ENCODE measurements around the gene MYOT. TPM values are rescaled to one million over a fixed set of nuclear protein-coding genes. Genes with fewer than 3 reads are reported as not detected.

The MYOT gene
- total RNA-seq, 1 donor = not detected

DNA sequence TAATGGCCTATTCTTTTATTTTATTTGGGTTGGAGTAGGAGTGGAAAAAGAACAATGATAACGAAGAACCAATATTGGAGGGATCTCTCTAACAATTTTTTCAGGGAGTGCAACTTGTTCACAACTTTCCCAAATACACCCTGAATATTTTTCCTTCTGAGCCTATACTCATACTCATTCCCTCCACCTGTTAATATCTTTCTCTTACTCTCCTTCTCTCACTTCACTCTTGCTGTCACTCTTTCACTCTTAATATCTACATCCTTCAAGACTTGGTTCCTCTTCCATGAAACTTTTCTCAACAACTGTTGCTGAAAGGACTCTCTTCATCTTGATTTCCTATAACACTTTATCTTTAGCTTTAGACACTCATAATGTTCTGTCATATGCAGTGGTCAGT, 39.0 kb upstream of the MYOT start:
- TF ChIP-seq, protein P1, sequence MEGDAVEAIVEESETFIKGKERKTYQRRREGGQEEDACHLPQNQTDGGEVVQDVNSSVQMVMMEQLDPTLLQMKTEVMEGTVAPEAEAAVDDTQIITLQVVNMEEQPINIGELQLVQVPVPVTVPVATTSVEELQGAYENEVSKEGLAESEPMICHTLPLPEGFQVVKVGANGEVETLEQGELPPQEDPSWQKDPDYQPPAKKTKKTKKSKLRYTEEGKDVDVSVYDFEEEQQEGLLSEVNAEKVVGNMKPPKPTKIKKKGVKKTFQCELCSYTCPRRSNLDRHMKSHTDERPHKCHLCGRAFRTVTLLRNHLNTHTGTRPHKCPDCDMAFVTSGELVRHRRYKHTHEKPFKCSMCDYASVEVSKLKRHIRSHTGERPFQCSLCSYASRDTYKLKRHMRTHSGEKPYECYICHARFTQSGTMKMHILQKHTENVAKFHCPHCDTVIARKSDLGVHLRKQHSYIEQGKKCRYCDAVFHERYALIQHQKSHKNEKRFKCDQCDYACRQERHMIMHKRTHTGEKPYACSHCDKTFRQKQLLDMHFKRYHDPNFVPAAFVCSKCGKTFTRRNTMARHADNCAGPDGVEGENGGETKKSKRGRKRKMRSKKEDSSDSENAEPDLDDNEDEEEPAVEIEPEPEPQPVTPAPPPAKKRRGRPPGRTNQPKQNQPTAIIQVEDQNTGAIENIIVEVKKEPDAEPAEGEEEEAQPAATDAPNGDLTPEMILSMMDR (IDR thresholded peaks at IDR 0.05; ENCODE audit: insufficient read depth, low read depth, low read length) = no peak
- H3K4me3 ChIP-seq (ENCODE audit: low read depth, low read length) = no peak overlapping the region
- DNase-seq (ENCODE audit: low read depth) = no peak

DNA sequence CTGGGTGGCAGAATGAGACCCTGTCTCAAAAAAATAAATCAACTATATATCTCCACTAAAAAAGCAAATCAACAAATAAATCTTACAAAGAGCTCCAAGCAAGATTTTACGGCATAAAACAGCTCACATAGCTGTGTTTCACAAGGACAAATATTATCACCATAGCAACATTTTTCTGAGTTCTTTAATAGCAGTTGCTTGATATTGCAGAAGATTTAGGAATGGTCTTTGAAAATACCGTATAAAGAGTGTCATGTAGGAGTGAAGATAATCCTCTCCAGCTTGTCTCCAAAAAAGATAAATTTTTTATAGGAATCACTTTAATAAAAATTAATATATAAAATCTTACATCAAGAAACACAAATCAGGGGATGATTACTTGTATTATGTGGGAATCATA, 36.6 kb upstream of the MYOT start:
- DNase-seq (ENCODE audit: low read depth) = no peak
- TF ChIP-seq, protein P1 (IDR thresholded peaks at IDR 0.05; ENCODE audit: insufficient read depth, low read depth, low read length) = no peak
- no peak overlapping the region for H3K4me3 ChIP-seq (ENCODE audit: low read depth, low read length)

DNA sequence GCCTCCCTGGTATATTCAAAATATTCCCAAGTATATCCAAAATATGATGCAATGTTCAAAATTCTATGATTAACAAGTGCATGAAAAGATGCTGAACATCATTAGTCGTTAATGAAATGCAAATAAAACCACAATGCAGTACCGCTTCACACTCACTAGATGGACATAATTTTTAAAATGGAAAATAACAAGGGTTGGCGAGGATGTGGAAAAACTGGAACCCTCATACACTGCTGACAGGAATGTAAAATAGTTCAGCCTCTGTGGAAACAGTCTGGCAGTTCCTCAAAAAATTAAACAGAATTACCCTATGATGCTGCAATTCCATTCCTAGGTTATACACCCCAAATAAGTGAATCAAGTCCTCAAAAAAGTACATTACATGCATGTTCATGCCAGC, 36.1 kb upstream of the MYOT start:
- DNase-seq (ENCODE audit: low read depth) = peak; percentile 10
- TF ChIP-seq, protein P1 (IDR thresholded peaks at IDR 0.05; ENCODE audit: insufficient read depth, low read depth, low read length) = no peak
- H3K4me3 ChIP-seq (ENCODE audit: low read depth, low read length) = no peak overlapping the region

DNA sequence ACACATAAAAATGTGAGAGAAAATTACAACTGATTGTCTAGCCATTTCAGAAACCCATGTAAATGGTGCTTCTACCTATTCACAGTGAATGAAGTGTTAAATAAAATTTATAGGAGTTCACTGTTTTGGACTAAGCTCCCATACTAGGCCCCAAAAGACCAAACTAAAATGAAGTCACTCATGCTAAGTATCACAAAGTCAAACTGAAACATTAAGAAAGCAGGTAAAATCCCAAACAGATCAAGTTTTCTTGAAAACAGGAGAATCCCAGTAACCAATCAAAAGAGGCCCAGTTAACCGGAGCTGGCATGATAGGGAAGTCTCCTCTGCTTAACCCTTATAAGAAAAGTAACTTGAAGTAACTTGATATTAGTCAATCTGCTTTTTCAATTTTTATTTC, 35.2 kb upstream of the MYOT start:
- DNase-seq (ENCODE audit: low read depth) = no peak
- no peak overlapping the region for H3K4me3 ChIP-seq (ENCODE audit: low read depth, low read length)
- TF ChIP-seq, protein P1 (IDR thresholded peaks at IDR 0.05; ENCODE audit: insufficient read depth, low read depth, low read length) = no peak

DNA sequence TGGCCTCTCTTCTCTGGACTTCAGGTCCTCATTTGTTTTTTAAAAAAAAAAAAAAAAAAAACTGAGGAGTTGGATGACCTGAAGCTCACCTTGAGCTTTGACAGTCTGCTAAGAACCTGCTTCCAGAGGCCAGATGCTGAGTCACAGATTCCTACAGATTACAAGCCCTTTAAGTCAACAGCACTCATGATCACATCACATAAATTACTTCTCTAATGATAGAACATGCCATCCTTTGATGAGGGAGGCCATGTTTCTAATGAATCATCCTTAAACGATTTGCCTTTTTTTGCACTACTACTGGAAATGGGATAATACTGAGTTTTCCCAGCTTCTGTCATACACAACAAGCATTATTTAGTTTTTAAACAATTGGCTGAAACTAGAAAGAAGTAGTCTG, 34.2 kb upstream of the MYOT start:
- H3K4me3 ChIP-seq (ENCODE audit: low read depth, low read length) = no peak overlapping the region
- TF ChIP-seq, protein P1 (IDR thresholded peaks at IDR 0.05; ENCODE audit: insufficient read depth, low read depth, low read length) = no peak
- peak; percentile 66 for DNase-seq (ENCODE audit: low read depth)

DNA sequence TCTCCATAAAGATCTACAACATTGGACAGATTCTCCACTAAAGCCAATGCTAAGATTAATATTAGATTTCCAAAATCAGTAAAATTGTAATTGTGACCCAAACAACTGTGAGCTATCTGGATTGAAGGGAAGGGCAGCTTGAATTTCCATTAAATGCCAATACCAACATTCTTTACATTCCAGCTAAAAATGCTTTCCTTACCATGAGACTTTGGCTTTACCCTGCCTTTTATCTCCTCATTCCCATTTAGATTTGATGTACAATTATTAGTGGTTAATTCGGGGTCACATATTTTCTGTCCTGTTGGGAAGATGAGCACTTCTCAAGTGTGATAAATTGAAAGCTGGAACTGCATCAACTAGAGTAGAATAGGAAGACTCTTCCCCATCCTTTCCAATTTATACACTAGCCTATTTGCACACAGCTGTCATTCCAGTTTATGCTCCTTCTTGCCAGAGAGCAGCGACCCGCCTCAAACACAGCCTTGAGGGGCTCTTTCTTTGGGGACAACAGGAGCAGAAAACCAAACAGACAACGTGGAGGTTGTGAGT, 33.1 kb upstream of the MYOT start:
- no peak overlapping the region for H3K4me3 ChIP-seq (ENCODE audit: low read depth, low read length)
- DNase-seq (ENCODE audit: low read depth) = no peak
- TF ChIP-seq, protein P1 (IDR thresholded peaks at IDR 0.05; ENCODE audit: insufficient read depth, low read depth, low read length) = no peak

DNA sequence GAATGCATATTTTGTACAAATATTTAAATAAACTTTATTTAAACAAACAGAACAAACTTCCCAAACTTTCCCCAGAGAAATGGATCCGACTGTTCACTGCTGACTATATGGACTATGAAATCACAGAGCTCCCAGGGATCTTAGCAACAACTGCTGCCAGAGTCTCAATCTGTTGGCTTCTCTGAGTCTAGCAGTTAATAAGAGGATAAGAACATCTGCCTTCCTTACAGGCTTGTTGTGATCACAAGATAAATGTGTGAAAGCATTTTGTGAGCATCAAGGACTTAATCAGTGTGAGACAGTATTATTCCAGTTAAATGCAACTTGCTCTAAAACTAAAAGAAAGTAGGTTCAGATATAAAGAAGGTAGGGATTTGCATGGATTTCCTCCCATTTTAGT, 31.4 kb upstream of the MYOT start:
- TF ChIP-seq, protein P1 (IDR thresholded peaks at IDR 0.05; ENCODE audit: insufficient read depth, low read depth, low read length) = no peak
- no peak for DNase-seq (ENCODE audit: low read depth)
- no peak overlapping the region for H3K4me3 ChIP-seq (ENCODE audit: low read depth, low read length)

All from fibroblast of villous mesenchyme (primary cell).